IMR-90 (cell line): ENCODE results near the gene PYROXD2. TPM values are rescaled to one million over a fixed set of nuclear protein-coding genes. Genes with fewer than 3 reads are reported as not detected.

Source experiments
- ATAC-seq: fragments of 200-7000 bp; cut with Tn5 transposase; 2 replicates; pipeline ENCODE4 v1.9.1; 2020; ENCODE audit warnings: low read depth, mild to moderate bottlenecking, moderate library complexity
- BruUV-seq: library from RNA; stranded (reverse); fragments of 400-500 nt; replicated peaks from 2 replicates; lab custom pipeline; 2021; lab: Mats Ljungman, UMichigan
- CTCF ChIA-PET: fragments of 300-600 bp; formaldehyde crosslinking; extraction: SDS; loops from one replicate; lab custom pipeline; 2021; ENCODE audit warnings: antibody characterized with exemption; lab: Yijun Ruan, JAX
- POLR2A ChIA-PET: fragments of 300-600 bp; sonication (Branson Sonifier 250); formaldehyde crosslinking; loops from one replicate; lab custom pipeline; 2022; ENCODE audit warnings: antibody characterized with exemption; ENCODE audit not compliant: unreplicated experiment; lab: Charles Lee
- DNase-seq: peaks from one replicate; pipeline ENCODE4 v3.0.0; 2013
- H2AFZ ChIP-seq: replicated peaks from 2 replicates; pipeline ENCODE3; 2013; ENCODE audit warnings: low read length, mild to moderate bottlenecking; ENCODE audit not compliant: poor library complexity
- H2AK5ac ChIP-seq: 2 replicates; pipeline ENCODE4 v1.6.1; 2013; ENCODE audit warnings: low read depth, low read length, inconsistent platforms
- H2AK9ac ChIP-seq: replicated peaks from 2 replicates; pipeline ENCODE3; 2013; ENCODE audit warnings: mild to moderate bottlenecking, low read depth, low read length, moderate library complexity; ENCODE audit not compliant: poor library complexity
- H2BK120ac ChIP-seq: 2 replicates; pipeline ENCODE4 v1.6.1; 2013; ENCODE audit warnings: low read depth, low read length, inconsistent platforms
- H2BK15ac ChIP-seq: 3 replicates; pipeline ENCODE4 v1.6.1; 2013; ENCODE audit warnings: low read depth, low read length, inconsistent platforms
- H2BK20ac ChIP-seq: 2 replicates; pipeline ENCODE4 v1.6.1; 2013; ENCODE audit warnings: low read depth, mild to moderate bottlenecking, inconsistent platforms, low read length, moderate library complexity
- H2BK5ac ChIP-seq: 2 replicates; pipeline ENCODE4 v1.6.1; 2013; ENCODE audit warnings: mild to moderate bottlenecking, low read depth, low read length, inconsistent platforms; ENCODE audit not compliant: poor library complexity, severe bottlenecking
- H3K14ac ChIP-seq: replicated peaks from 2 replicates; pipeline ENCODE4 v1.6.1; 2013; ENCODE audit warnings: low read depth, low read length, inconsistent platforms
- H3K18ac ChIP-seq: 2 replicates; pipeline ENCODE4 v1.6.1; 2013; ENCODE audit warnings: low read depth, low read length, control low read depth
- H3K23ac ChIP-seq: 2 replicates; pipeline ENCODE4 v1.6.1; 2013; ENCODE audit warnings: low read depth, low read length, inconsistent platforms
- H3K27ac ChIP-seq: 2 replicates; pipeline ENCODE4 v1.5.1; 2013; ENCODE audit warnings: mild to moderate bottlenecking, control low read depth, low read length; ENCODE audit not compliant: insufficient read depth
- H3K27me3 ChIP-seq: 2 replicates; pipeline ENCODE4 v1.6.1; 2013; ENCODE audit warnings: low read length; ENCODE audit not compliant: control insufficient read depth, insufficient read depth
- H3K36me3 ChIP-seq: 2 replicates; pipeline ENCODE4 v1.6.1; 2013; ENCODE audit warnings: low read length, mixed read lengths; ENCODE audit not compliant: control insufficient read depth, insufficient read depth
- H3K4ac ChIP-seq: 2 replicates; pipeline ENCODE4 v1.6.1; 2013; ENCODE audit warnings: low read depth, low read length, inconsistent platforms
- H3K4me1 ChIP-seq: 2 replicates; pipeline ENCODE4 v1.6.1; 2013; ENCODE audit warnings: low read length, mixed read lengths; ENCODE audit not compliant: control insufficient read depth, insufficient read depth
- H3K4me2 ChIP-seq: 2 replicates; pipeline ENCODE4 v1.6.1; 2013; ENCODE audit warnings: low read depth, mild to moderate bottlenecking, control low read depth, low read length, moderate library complexity
- H3K4me3 ChIP-seq: 2 replicates; pipeline ENCODE4 v1.5.1; 2013; ENCODE audit warnings: low read depth, mild to moderate bottlenecking, control low read depth, low read length, moderate library complexity; ENCODE audit not compliant: insufficient read depth
- H3K56ac ChIP-seq: 2 replicates; pipeline ENCODE4 v1.6.1; 2013; ENCODE audit warnings: low read length, inconsistent platforms; ENCODE audit not compliant: insufficient read depth; ENCODE audit errors: extremely low read depth
- H3K79me1 ChIP-seq, 2 experiments: 2 replicates each; pipeline ENCODE4 v1.6.1; 2013; ENCODE audit warnings: low read length in 2 of 2, inconsistent platforms in 1 of 2, low read depth in 1 of 2
- H3K9ac ChIP-seq: 2 replicates; pipeline ENCODE4 v1.6.1; 2013; ENCODE audit warnings: low read depth, low read length, control low read depth
- H3K9me1 ChIP-seq: 2 replicates; pipeline ENCODE4 v1.6.1; 2013; ENCODE audit warnings: low read length, inconsistent platforms; ENCODE audit not compliant: insufficient read depth
- H3K9me3 ChIP-seq: 2 replicates; pipeline ENCODE4 v1.6.1; 2013; ENCODE audit warnings: low read length; ENCODE audit not compliant: control insufficient read depth, insufficient read depth
- H4K20me1 ChIP-seq: 2 replicates; pipeline ENCODE4 v1.6.1; 2013; ENCODE audit warnings: low read length, inconsistent platforms; ENCODE audit not compliant: insufficient read depth
- H4K5ac ChIP-seq: 2 replicates; pipeline ENCODE4 v1.6.1; 2013; ENCODE audit warnings: mild to moderate bottlenecking, low read depth, low read length, control low read depth
- H4K8ac ChIP-seq, 2 experiments: 2 replicates each; pipeline ENCODE4 v1.6.1; 2013; ENCODE audit warnings: low read depth in 2 of 2, low read length in 2 of 2, control low read depth in 1 of 2, inconsistent platforms in 1 of 2
- H4K91ac ChIP-seq: 2 replicates; pipeline ENCODE4 v1.6.1; 2013; ENCODE audit warnings: low read depth, low read length, inconsistent platforms; ENCODE audit not compliant: insufficient read depth
- BHLHE40 ChIP-seq: fragments of 150-350 bp; IDR thresholded peaks from 2 replicates; pipeline ENCODE4 v1.6.1; 2016; ENCODE audit warnings: mild to moderate bottlenecking, low read depth, low read length
- CEBPB ChIP-seq: IDR thresholded peaks from 2 replicates; pipeline ENCODE4 v1.6.1; 2012; ENCODE audit warnings: low read depth, low read length, improper control_type of control experiment
- CHD1 ChIP-seq: IDR thresholded peaks from 2 replicates; pipeline ENCODE4 v1.6.1; 2012; ENCODE audit warnings: low read depth, low read length, improper control_type of control experiment
- FOS ChIP-seq: fragments of 150-350 bp; IDR thresholded peaks from 2 replicates; pipeline ENCODE4 v1.6.1; 2016; ENCODE audit warnings: low read depth, low read length
- MAFK ChIP-seq: IDR thresholded peaks from 2 replicates; pipeline ENCODE4 v1.6.1; 2012; ENCODE audit warnings: low read depth, low read length, improper control_type of control experiment
- MAZ ChIP-seq: IDR thresholded peaks from 2 replicates; pipeline ENCODE4 v1.6.1; 2012; ENCODE audit warnings: low read depth, mild to moderate bottlenecking, low read length, improper control_type of control experiment, moderate library complexity, borderline replicate concordance
- MXI1 ChIP-seq: IDR thresholded peaks from 2 replicates; pipeline ENCODE4 v1.6.1; 2012; ENCODE audit warnings: low read depth, mild to moderate bottlenecking, low read length, moderate library complexity, borderline replicate concordance
- NFE2L2 ChIP-seq: fragments of 150-350 bp; IDR thresholded peaks from 2 replicates; pipeline ENCODE4 v1.6.1; 2016; ENCODE audit warnings: low read depth, mild to moderate bottlenecking, low read length
- POLR2A ChIP-seq: IDR thresholded peaks from 2 replicates; pipeline ENCODE4 v1.6.1; 2012; ENCODE audit warnings: mild to moderate bottlenecking, low read depth, low read length
- RAD21 ChIP-seq: IDR thresholded peaks from 2 replicates; pipeline ENCODE4 v1.6.1; 2012; ENCODE audit warnings: low read length, improper control_type of control experiment
- RCOR1 ChIP-seq: IDR thresholded peaks from 2 replicates; pipeline ENCODE4 v1.6.1; 2012; ENCODE audit warnings: mild to moderate bottlenecking, low read length, improper control_type of control experiment; ENCODE audit not compliant: insufficient replicate concordance
- RFX5 ChIP-seq: IDR thresholded peaks from 2 replicates; pipeline ENCODE4 v1.8.0; 2012; ENCODE audit warnings: low read depth, mild to moderate bottlenecking, low read length, moderate library complexity
- WGBS, 2 experiments: methylation state at CpG; one replicate each; pipeline versions ENCODE4 v1.1.5 to v1.1.7; 2013; ENCODE audit warnings: missing lambda C conversion rate in 2 of 2; ENCODE audit not compliant: insufficient read length in 1 of 2; ENCODE audit errors: extremely low coverage in 2 of 2; 5-methylcytosine and 5-hydroxymethylcytosine counted together
- dilution Hi-C: fragments of 300-500 bp; cut with HindIII; formaldehyde crosslinking; loops from one replicate; pipeline ENCODE4 v1.14.3; 2018; ENCODE audit warnings: low sequenced_read_pairs; ENCODE audit not compliant: unreplicated experiment
- in situ Hi-C: fragments of 300-500 bp; cut with MboI; formaldehyde crosslinking; loops from 3 replicates; pipeline ENCODE4 v1.14.3; 2019; ENCODE audit warnings: low sequenced_read_pairs, inconsistent platforms, mixed read lengths
- intact Hi-C: fragments of 100-400 bp; cut with micrococcal nuclease; formaldehyde crosslinking; loops from 2 replicates; pipeline ENCODE4 v1.10.0; 2022
- polyA plus RNA-seq, 3 experiments: library from polyadenylated mRNA; depleted of rRNA; stranded (reverse); fragments of >200 nt; gene quantifications; 2 replicates each; pipeline ENCODE4 v1.2.3, GENCODE V29; 2012; ENCODE audit warnings: low replicate concordance in 1 of 3
- total RNA-seq: library from RNA; depleted of rRNA; stranded (reverse); fragments of >200 nt; gene quantifications from 2 replicates; pipeline ENCODE4 v1.2.3, GENCODE V29; 2012
- TF ChIP-seq, protein P1 (sequence below): fragments of 150-350 bp; IDR thresholded peaks from 2 replicates; pipeline ENCODE4 v1.6.1; 2016; ENCODE audit warnings: low read depth, mild to moderate bottlenecking, low read length, moderate library complexity, borderline replicate concordance
- TF ChIP-seq, protein P2 (sequence below): fragments of 150-350 bp; IDR thresholded peaks from 2 replicates; pipeline ENCODE4 v1.6.1; 2017; ENCODE audit warnings: mild to moderate bottlenecking, antibody characterized with exemption, low read length, low read depth
- TF ChIP-seq, protein P3 (sequence below): conservative IDR thresholded peaks from 2 replicates; pipeline ENCODE4 v1.5.1; 2012; ENCODE audit warnings: mild to moderate bottlenecking, low read depth, low read length, improper control_type of control experiment

The PYROXD2 gene
- total and polyA plus RNA-seq, 2 of the 4 experiments (the other 2 are of a cell fraction): 6.5 to 16.3 TPM

DNA sequence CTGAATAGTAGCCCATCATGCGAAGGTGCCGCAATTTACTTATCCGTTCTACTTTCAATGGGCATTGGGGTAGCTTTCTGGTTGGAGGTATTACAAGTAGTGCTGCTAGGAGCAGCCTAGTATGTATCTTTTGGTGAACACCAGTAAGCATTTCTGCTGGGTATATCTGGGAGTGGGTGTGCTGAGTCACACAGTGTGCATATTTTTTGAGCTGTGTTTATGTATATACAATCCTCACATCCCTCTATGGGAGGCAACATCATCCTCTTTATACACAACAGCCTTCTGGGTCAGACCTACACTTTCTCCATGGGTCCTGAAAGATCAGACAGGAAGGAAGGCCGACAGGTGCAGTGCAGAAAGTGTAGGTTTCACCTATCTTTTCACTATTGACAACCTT lies 36.3 kb downstream of the PYROXD2 start:
- Histone ChIP-seq H3K4me1 (peaks cover 47% of the 10 kb centered on the region), H2AK9ac (no peak overlapping the region), H3K4me2 (peak overlapping the region; percentile 69; the same call in 1 of the 2 replicates), H2BK15ac (peak overlapping the region; percentile 55; the same call in 1 of the 3 replicates), H4K5ac (no peak overlapping the region), H2BK20ac (peak overlapping the region; percentile 79), H4K8ac (0 out of 4 replicates have a peak overlapping the region, but pooled peaks of 1 of the 2 experiments have one; percentile 21), H2AK5ac (no peak overlapping the region; the same call in 1 of the 2 replicates), H3K18ac (peak overlapping the region; percentile 73; the same call in 1 of the 2 replicates), H3K27ac (no peak overlapping the region), H3K9me3 (peaks cover 2% of the 10 kb centered on the region; the same call in 1 of the 2 replicates), H3K27me3 (no peaks in the 10 kb centered on the region), H4K20me1 (no peaks in the 10 kb centered on the region), H3K23ac (no peak overlapping the region), H2BK120ac (peak overlapping the region; percentile 85), H3K56ac (no peak overlapping the region), H2AFZ (no peak overlapping the region), H3K14ac (peak overlapping the region; percentile 69; the same call in 1 of the 2 replicates), H3K9ac (no peak overlapping the region), H3K4me3 (no peak overlapping the region), H2BK5ac (peak overlapping the region; percentile 81), H4K91ac (no peak overlapping the region), H3K9me1 (peaks cover 28% of the 10 kb centered on the region), H3K79me1 (no peaks in the 10 kb centered on the region; a peak in 1 of 4 replicates), H3K36me3 (no peaks in the 10 kb centered on the region; the same call in 1 of the 2 replicates), H3K4ac (peak overlapping the region; percentile 20; the same call in 1 of the 2 replicates)
- ATAC-seq (peak; percentile 79), DNase-seq (peak; percentile 91)
- BruUV-seq: no TSS peak
- in situ Hi-C loops: no loop called here
- 100% methylated on average over 3 of the region's 4 CpGs; no CpG with 5 or more reads in 1 of the 2 experiments for WGBS, 2 experiments
- CTCF ChIA-PET: interaction anchor here (0.6 to 0.8 kb wide), 2 partner anchors 34 to 58 kb away, joined by 3 read pairs; no protein-coding TSS in a partner anchor
- POLR2A ChIA-PET: no interaction called here
- dilution Hi-C loops: no loop called here
- intact Hi-C loops: loop anchor here (2.0 kb wide), 1 partner anchor 46 kb away; no protein-coding TSS in a partner anchor
- TF ChIP-seq, protein P1, sequence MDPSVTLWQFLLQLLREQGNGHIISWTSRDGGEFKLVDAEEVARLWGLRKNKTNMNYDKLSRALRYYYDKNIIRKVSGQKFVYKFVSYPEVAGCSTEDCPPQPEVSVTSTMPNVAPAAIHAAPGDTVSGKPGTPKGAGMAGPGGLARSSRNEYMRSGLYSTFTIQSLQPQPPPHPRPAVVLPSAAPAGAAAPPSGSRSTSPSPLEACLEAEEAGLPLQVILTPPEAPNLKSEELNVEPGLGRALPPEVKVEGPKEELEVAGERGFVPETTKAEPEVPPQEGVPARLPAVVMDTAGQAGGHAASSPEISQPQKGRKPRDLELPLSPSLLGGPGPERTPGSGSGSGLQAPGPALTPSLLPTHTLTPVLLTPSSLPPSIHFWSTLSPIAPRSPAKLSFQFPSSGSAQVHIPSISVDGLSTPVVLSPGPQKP: no peak
- no peak for TF ChIP-seq CHD1
- no peak for TF ChIP-seq CEBPB
- no peak for TF ChIP-seq POLR2A
- no peak for TF ChIP-seq MAZ
- TF ChIP-seq FOS: peak; percentile 88
- TF ChIP-seq NFE2L2: peak; percentile 82
- TF ChIP-seq MXI1: no peak
- TF ChIP-seq, protein P2, sequence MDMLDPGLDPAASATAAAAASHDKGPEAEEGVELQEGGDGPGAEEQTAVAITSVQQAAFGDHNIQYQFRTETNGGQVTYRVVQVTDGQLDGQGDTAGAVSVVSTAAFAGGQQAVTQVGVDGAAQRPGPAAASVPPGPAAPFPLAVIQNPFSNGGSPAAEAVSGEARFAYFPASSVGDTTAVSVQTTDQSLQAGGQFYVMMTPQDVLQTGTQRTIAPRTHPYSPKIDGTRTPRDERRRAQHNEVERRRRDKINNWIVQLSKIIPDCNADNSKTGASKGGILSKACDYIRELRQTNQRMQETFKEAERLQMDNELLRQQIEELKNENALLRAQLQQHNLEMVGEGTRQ: no peak
- TF ChIP-seq, protein P3, sequence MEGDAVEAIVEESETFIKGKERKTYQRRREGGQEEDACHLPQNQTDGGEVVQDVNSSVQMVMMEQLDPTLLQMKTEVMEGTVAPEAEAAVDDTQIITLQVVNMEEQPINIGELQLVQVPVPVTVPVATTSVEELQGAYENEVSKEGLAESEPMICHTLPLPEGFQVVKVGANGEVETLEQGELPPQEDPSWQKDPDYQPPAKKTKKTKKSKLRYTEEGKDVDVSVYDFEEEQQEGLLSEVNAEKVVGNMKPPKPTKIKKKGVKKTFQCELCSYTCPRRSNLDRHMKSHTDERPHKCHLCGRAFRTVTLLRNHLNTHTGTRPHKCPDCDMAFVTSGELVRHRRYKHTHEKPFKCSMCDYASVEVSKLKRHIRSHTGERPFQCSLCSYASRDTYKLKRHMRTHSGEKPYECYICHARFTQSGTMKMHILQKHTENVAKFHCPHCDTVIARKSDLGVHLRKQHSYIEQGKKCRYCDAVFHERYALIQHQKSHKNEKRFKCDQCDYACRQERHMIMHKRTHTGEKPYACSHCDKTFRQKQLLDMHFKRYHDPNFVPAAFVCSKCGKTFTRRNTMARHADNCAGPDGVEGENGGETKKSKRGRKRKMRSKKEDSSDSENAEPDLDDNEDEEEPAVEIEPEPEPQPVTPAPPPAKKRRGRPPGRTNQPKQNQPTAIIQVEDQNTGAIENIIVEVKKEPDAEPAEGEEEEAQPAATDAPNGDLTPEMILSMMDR: no peak
- TF ChIP-seq BHLHE40: peak; percentile 12; the same call in 1 of the 2 replicates
- peak; percentile 60 for TF ChIP-seq RCOR1
- peak; percentile 70 for TF ChIP-seq MAFK
- no peak for TF ChIP-seq RAD21
- no peak for TF ChIP-seq RFX5
